ENCODE data around the gene ACOXL.

DNA sequence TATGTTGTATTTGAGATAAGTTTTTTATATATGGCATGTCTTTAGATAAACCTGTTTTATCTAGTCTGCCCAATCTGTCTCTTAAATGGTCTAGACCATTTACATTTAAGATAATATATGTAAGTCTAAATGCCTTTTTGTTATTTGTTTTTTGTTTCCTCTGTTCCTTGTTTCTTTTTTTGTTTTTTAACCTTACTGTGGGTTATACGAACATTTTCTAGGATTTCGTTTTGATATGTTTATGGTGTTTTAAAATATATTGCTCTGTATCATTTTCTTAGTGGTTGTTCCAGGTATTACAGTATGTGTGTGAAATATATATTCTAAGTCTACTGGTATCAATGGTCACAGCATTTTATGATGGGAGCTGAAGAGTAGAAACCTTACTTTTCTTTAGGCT lies 401.7 kb downstream of the ACOXL start:
- TF ChIP-seq, protein P1, sequence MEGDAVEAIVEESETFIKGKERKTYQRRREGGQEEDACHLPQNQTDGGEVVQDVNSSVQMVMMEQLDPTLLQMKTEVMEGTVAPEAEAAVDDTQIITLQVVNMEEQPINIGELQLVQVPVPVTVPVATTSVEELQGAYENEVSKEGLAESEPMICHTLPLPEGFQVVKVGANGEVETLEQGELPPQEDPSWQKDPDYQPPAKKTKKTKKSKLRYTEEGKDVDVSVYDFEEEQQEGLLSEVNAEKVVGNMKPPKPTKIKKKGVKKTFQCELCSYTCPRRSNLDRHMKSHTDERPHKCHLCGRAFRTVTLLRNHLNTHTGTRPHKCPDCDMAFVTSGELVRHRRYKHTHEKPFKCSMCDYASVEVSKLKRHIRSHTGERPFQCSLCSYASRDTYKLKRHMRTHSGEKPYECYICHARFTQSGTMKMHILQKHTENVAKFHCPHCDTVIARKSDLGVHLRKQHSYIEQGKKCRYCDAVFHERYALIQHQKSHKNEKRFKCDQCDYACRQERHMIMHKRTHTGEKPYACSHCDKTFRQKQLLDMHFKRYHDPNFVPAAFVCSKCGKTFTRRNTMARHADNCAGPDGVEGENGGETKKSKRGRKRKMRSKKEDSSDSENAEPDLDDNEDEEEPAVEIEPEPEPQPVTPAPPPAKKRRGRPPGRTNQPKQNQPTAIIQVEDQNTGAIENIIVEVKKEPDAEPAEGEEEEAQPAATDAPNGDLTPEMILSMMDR (IDR thresholded peaks at IDR 0.05; ENCODE audit: insufficient read depth, low read length, poor library complexity, severe bottlenecking), result no peak
- no peak for TF ChIP-seq EZH2phosphoT487 (conservative IDR thresholded peaks at IDR 0.05; ENCODE audit: low read length)
